PC-9 (cell line): ENCODE data around the gene EHBP1. TPM values are rescaled to one million over a fixed set of nuclear protein-coding genes. Genes with fewer than 3 reads are reported as not detected.

ENCODE experiments used
- BruUV-seq: library from RNA; stranded (reverse); fragments of 400-500 nt; replicated peaks from 2 replicates; lab custom pipeline; 2021; lab: Mats Ljungman, UMichigan
- CTCF ChIA-PET: fragments of 300-600 bp; sonication (Branson Sonifier 250); formaldehyde crosslinking; loops from one replicate; lab custom pipeline; 2022; ENCODE audit warnings: antibody characterized with exemption; lab: Charles Lee
- POLR2A ChIA-PET: fragments of 300-600 bp; sonication (Branson Sonifier 250); formaldehyde crosslinking; loops from one replicate; lab custom pipeline; 2022; ENCODE audit warnings: antibody characterized with exemption; ENCODE audit not compliant: unreplicated experiment; lab: Charles Lee
- DNase-seq, 2 experiments: peaks; one replicate each; pipeline versions ENCODE4 v3.0.0 to v3.0.0-alpha.2; 2015 to 2022; ENCODE audit warnings: mixed read lengths in 1 of 2
- H2AFZ ChIP-seq: fragments of 200-600 bp; sonication (generic); 2 replicates; pipeline ENCODE4 v1.8.1; 2017; ENCODE audit warnings: antibody characterized with exemption
- H3F3A ChIP-seq: fragments of 200-600 bp; sonication (generic); 2 replicates; pipeline ENCODE4 v1.8.1; 2017; ENCODE audit warnings: antibody characterized with exemption, mild to moderate bottlenecking, low read depth; ENCODE audit not compliant: insufficient read depth
- H3K27ac ChIP-seq: fragments of 200-600 bp; sonication (generic); 2 replicates; pipeline ENCODE4 v1.6.1; 2016; ENCODE audit warnings: mixed run types
- H3K27me3 ChIP-seq: fragments of 200-600 bp; sonication (generic); 2 replicates; pipeline ENCODE4 v1.6.1; 2016; ENCODE audit warnings: low read depth, mixed run types; ENCODE audit not compliant: insufficient read depth
- H3K36me3 ChIP-seq: fragments of 200-600 bp; sonication (generic); 2 replicates; pipeline ENCODE4 v1.6.1; 2016; ENCODE audit warnings: low read depth, mixed run types
- H3K4me1 ChIP-seq: fragments of 200-600 bp; sonication (generic); replicated peaks from 2 replicates; pipeline ENCODE4 v1.6.1; 2016; ENCODE audit warnings: mixed run types; ENCODE audit not compliant: insufficient read depth
- H3K4me2 ChIP-seq: fragments of 200-600 bp; sonication (generic); 2 replicates; pipeline ENCODE4 v1.6.1; 2017; ENCODE audit warnings: mixed run types
- H3K4me3 ChIP-seq: fragments of 200-600 bp; sonication (generic); 2 replicates; pipeline ENCODE4 v1.6.1; 2016; ENCODE audit warnings: mixed run types
- H3K79me2 ChIP-seq: fragments of 200-600 bp; sonication (generic); 2 replicates; pipeline ENCODE4 v1.6.1; 2017; ENCODE audit warnings: low read depth, mixed run types
- H3K9me2 ChIP-seq: fragments of 200-600 bp; sonication (generic); 2 replicates; pipeline ENCODE4 v1.8.1; 2017; ENCODE audit warnings: mild to moderate bottlenecking; ENCODE audit not compliant: insufficient read depth
- H3K9me3 ChIP-seq: fragments of 200-600 bp; sonication (generic); 2 replicates; pipeline ENCODE4 v1.8.1; 2016; ENCODE audit warnings: low read depth; ENCODE audit not compliant: insufficient read depth
- H4K20me1 ChIP-seq: fragments of 200-600 bp; sonication (generic); 2 replicates; pipeline ENCODE4 v1.8.1; 2017; ENCODE audit not compliant: insufficient read depth
- CTCF ChIP-seq: fragments of 200-600 bp; sonication (generic); conservative IDR thresholded peaks from 2 replicates; pipeline ENCODE4 v1.6.1; 2017; ENCODE audit warnings: mixed run types, antibody characterized with exemption, mild to moderate bottlenecking, moderate library complexity
- EZH2 ChIP-seq: fragments of 200-600 bp; sonication (generic); IDR thresholded peaks from 2 replicates; pipeline ENCODE4 v1.8.0; 2017; ENCODE audit warnings: antibody characterized with exemption, low read depth
- intact Hi-C: fragments of 100-400 bp; cut with micrococcal nuclease; formaldehyde crosslinking; loops from one replicate; pipeline ENCODE4 v1.10.0; 2022; ENCODE audit not compliant: unreplicated experiment
- total RNA-seq: library from RNA; stranded (reverse); gene quantifications from 2 replicates; pipeline ENCODE4 v1.2.3, GENCODE V29; 2021

EHBP1 gene
- total RNA-seq, 1 experiment from 2014 or later: 100 TPM

GRCh38 chr2:62783679-62784078 is 78.2 kb downstream of the EHBP1 start:
- no peaks in the 10 kb centered on the region for H4K20me1 ChIP-seq
- TF ChIP-seq CTCF (no peak), EZH2 (no peak)
- no peaks in the 10 kb centered on the region for H3K27me3 ChIP-seq
- H3F3A ChIP-seq: peaks cover 3% of the 10 kb centered on the region; the same call in 1 of the 2 replicates
- no peak overlapping the region for H3K4me3 ChIP-seq
- no peak overlapping the region for H3K27ac ChIP-seq
- ChIA-PET POLR2A (no interaction called here), CTCF (no interaction called here)
- intact Hi-C loops: no loop called here
- no peaks in the 10 kb centered on the region for H3K4me1 ChIP-seq
- DNase-seq: no peak
- 0 out of 2 replicates have a peak, but pooled peaks cover 11% of the 10 kb centered on the region for H3K36me3 ChIP-seq
- H3K79me2 ChIP-seq: peaks cover 36% of the 10 kb centered on the region
- H3K9me2 ChIP-seq: no peaks in the 10 kb centered on the region
- no peak overlapping the region for H3K4me2 ChIP-seq
- no TSS peak for BruUV-seq
- peaks cover 16% of the 10 kb centered on the region; the same call in 1 of the 2 replicates for H3K9me3 ChIP-seq
- H2AFZ ChIP-seq: no peak overlapping the region

- Histone ChIP-seq H3K27me3 (no peaks in the 10 kb centered on the region), H3K79me2 (peaks cover 39% of the 10 kb centered on the region), H3K27ac (no peak overlapping the region), H3K4me3 (no peak overlapping the region), H3K4me1 (no peaks in the 10 kb centered on the region), H3F3A (peaks cover 3% of the 10 kb centered on the region; the same call in 1 of the 2 replicates), H3K36me3 (0 out of 2 replicates have a peak, but pooled peaks cover 11% of the 10 kb centered on the region), H3K4me2 (no peak overlapping the region), H2AFZ (no peak overlapping the region), H4K20me1 (no peaks in the 10 kb centered on the region), H3K9me3 (peaks cover 16% of the 10 kb centered on the region; the same call in 1 of the 2 replicates), H3K9me2 (no peaks in the 10 kb centered on the region)
- intact Hi-C loops: no loop called here
- ChIA-PET POLR2A (interaction anchor here (0.6 kb wide), 1 partner anchor 366 kb away, joined by 4 read pairs; no protein-coding TSS in a partner anchor), CTCF (no interaction called here)
- no peak for DNase-seq
- no peak for TF ChIP-seq EZH2
- no peak for TF ChIP-seq CTCF
- BruUV-seq: no TSS peak
These were observed 78.8 kb downstream of the EHBP1 start for GRCh38 chr2:62784341-62784740.

- intact Hi-C loops: loop anchor here (5.0 kb wide), 1 partner anchor 1102 kb away; no protein-coding TSS in a partner anchor
- CTCF ChIA-PET: no interaction called here
- POLR2A ChIA-PET: no interaction called here
- Histone ChIP-seq H3K36me3 (0 out of 2 replicates have a peak, but pooled peaks cover 11% of the 10 kb centered on the region), H3K4me3 (no peak overlapping the region), H3K9me3 (peaks cover 16% of the 10 kb centered on the region; the same call in 1 of the 2 replicates), H3K9me2 (no peaks in the 10 kb centered on the region), H3K27me3 (no peaks in the 10 kb centered on the region), H3F3A (peaks cover 10% of the 10 kb centered on the region), H3K4me1 (no peaks in the 10 kb centered on the region), H3K79me2 (peaks cover 39% of the 10 kb centered on the region), H3K4me2 (no peak overlapping the region), H4K20me1 (no peaks in the 10 kb centered on the region), H3K27ac (no peak overlapping the region), H2AFZ (no peak overlapping the region)
- TF ChIP-seq EZH2: no peak
- DNase-seq: no peak
- no TSS peak for BruUV-seq
These were observed 79.7 kb downstream of the EHBP1 start for GRCh38 chr2:62785216-62785615.
